K562 (cell line): ENCODE results near the gene FOXJ3. TPM values are rescaled to one million over a fixed set of nuclear protein-coding genes. Genes with fewer than 3 reads are reported as not detected.

Experiments
- CBX3 ChIP-seq, 2 experiments: IDR thresholded peaks; 1 replicate in 1 of 2; 2 replicates in 1 of 2; pipeline ENCODE4 v1.6.1; 2012; ENCODE audit warnings: inconsistent platforms in 2 of 2, low read length in 2 of 2, borderline replicate concordance in 1 of 2, control low read depth in 1 of 2
- CHAMP1 ChIP-seq: fragments of 450-650 bp; IDR thresholded peaks from 2 replicates; pipeline ENCODE4 v1.6.1; 2016; ENCODE audit warnings: mild to moderate bottlenecking
- MEF2A ChIP-seq: IDR thresholded peaks from 2 replicates; pipeline ENCODE4 v1.6.1; 2011; ENCODE audit warnings: low read depth, mild to moderate bottlenecking, low read length, moderate library complexity; ENCODE audit not compliant: control insufficient read depth
- MLX ChIP-seq, 2 experiments: fragments of 450-650 bp in 1 of 2; sonication (generic) in 1 of 2; formaldehyde crosslinking; conservative IDR thresholded peaks; 2 replicates each; pipeline versions ENCODE4 v1.4.0 to v1.8.1; 2020 to 2022; ENCODE audit warnings: mild to moderate bottlenecking in 1 of 2, missing genetic modification reagents in 1 of 2
- NFE2L1 ChIP-seq: fragments of 450-650 bp; IDR thresholded peaks from 2 replicates; pipeline ENCODE4 v1.6.1; 2016; ENCODE audit warnings: missing genetic modification characterization, low read depth, mild to moderate bottlenecking, missing compliant biosample characterization, moderate library complexity, borderline replicate concordance
- PHF20 ChIP-seq: fragments of 450-650 bp; IDR thresholded peaks from 2 replicates; pipeline ENCODE4 v1.6.1; 2018; ENCODE audit not compliant: partially characterized antibody
- RBBP5 ChIP-seq: fragments of 200-600 bp; sonication (generic); IDR thresholded peaks from 2 replicates; pipeline ENCODE4 v1.6.1; 2012; ENCODE audit warnings: borderline replicate concordance, mild to moderate bottlenecking, low read length, control low read depth, inconsistent platforms; ENCODE audit not compliant: insufficient read depth, poor library complexity, severe bottlenecking
- SAFB2 ChIP-seq: fragments of 200-400 bp; formaldehyde crosslinking; IDR thresholded peaks from 2 replicates; pipeline ENCODE4 v1.6.1; 2018; ENCODE audit warnings: borderline replicate concordance, low read length, low read depth, moderate library complexity; ENCODE audit not compliant: severe bottlenecking
- U2AF1 ChIP-seq: fragments of 200-400 bp; formaldehyde crosslinking; optimal IDR thresholded peaks from 2 replicates; pipeline ENCODE3; 2017; ENCODE audit warnings: mild to moderate bottlenecking, low read depth, low read length, moderate library complexity
- ZNF436 ChIP-seq: fragments of 250-450, 450-650 bp; sonication (Bioruptor Pico); formaldehyde crosslinking; IDR thresholded peaks from 2 replicates; pipeline ENCODE4 v1.7.0; 2020; ENCODE audit warnings: mild to moderate bottlenecking
- ZNF79 ChIP-seq: fragments of 250-450 bp; sonication (Bioruptor Pico); IDR thresholded peaks from 2 replicates; pipeline ENCODE4 v1.4.0; 2020; ENCODE audit warnings: low read depth, mild to moderate bottlenecking, moderate library complexity
- polyA plus RNA-seq, 8 experiments: library from polyadenylated mRNA; depleted of rRNA in 4 of 8; stranded (reverse) in 5 of 8; unstranded in 3 of 8; fragments of >200 nt; fragmentation: Nextera tagmentation in 2 of 8; fragmentation: Illumina TruSeq in 1 of 8; extraction: Ambion mirVana in 2 of 8; extraction: Trizol in 1 of 8; gene quantifications; 2 replicates each; pipeline versions ENCODE4 v1.2.1 to v1.2.3, GENCODE V29; 2011 to 2014; ENCODE audit warnings: inconsistent platforms in 1 of 8, missing spikeins in 1 of 8
- total RNA-seq, 7 experiments: library from RNA; depleted of rRNA in 6 of 7; stranded (reverse); fragments of >200 nt in 6 of 7; fragmentation: Illumina TruSeq in 2 of 7; extraction: Trizol in 2 of 7; gene quantifications; 2 replicates each; pipeline versions ENCODE4 v1.2.1 to v1.2.3, GENCODE V29; 2011 to 2021; ENCODE audit warnings: low replicate concordance in 1 of 7
- TF ChIP-seq, protein P1 (sequence below): fragments of 450-650 bp; formaldehyde crosslinking; IDR thresholded peaks from 2 replicates; pipeline ENCODE4 v1.4.0; 2020; ENCODE audit warnings: mild to moderate bottlenecking, moderate library complexity
- TF ChIP-seq, protein P2 (sequence below): fragments of 450-650 bp; IDR thresholded peaks from 2 replicates; pipeline ENCODE4 v1.6.1; 2016; ENCODE audit warnings: antibody characterized with exemption
- TF ChIP-seq, protein P3 (sequence below): sonication (generic); formaldehyde crosslinking; IDR thresholded peaks from 2 replicates; pipeline ENCODE4 v1.8.1; 2023; ENCODE audit warnings: mild to moderate bottlenecking, missing genetic modification reagents
- TF ChIP-seq, protein P4 (sequence below): fragments of 250-450 bp; sonication (Bioruptor Pico); IDR thresholded peaks from 2 replicates; pipeline ENCODE4 v1.8.0; 2021; ENCODE audit warnings: moderate library complexity, mild to moderate bottlenecking, inconsistent platforms

The FOXJ3 gene
- total and polyA plus RNA-seq, 9 of the 15 experiments (the other 6 are each of a cell fraction or from before 2014, with no cell fraction given) = 8.7 to 35.3 (median 23.4) TPM

DNA sequence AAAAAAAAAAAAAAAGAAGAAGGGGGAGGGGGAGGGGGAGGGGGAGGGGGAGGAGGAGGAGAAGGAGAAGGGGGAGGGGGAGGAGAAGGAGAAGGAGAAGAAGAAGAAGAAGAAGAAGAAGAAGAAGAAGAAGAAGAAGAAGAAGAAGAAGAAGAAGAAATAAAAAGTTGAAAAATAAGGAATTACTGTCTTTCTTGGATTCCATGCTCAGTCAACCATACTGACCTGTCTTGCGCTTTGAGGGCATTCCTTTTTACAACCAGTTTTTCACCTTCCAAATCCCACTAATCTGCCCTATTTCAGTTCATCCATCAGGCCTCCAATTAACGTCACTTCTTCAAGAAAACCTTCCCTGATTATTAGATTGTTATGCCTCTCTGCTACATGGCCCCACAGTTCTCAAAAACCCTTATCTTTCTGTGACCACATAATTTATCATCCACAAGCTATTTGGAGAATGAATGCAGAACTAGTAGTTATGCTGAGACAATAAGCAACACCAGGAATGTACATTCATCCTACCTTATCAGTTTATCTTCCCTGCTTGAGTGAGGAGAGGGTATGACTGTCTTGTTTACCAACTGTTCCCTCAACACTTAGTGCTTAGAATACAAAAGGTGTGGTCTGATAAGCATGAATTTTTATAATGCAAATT lies 113.0 kb downstream of the FOXJ3 start (continued):
- TF ChIP-seq CHAMP1 (peak; percentile 35; the same call in 1 of the 2 replicates), NFE2L1 (tag) (no peak), U2AF1 (peak; percentile 43), ZNF79 (CRISPR knock-in tag) (no peak), MLX (CRISPR knock-in tag; conservative IDR thresholded peaks at IDR 0.05) (no peak), MEF2A (no peak), SAFB2 (no peak), CBX3 (IDR thresholded peaks at IDR 0.05; ENCODE audit: borderline replicate concordance in 1 of 2, low read length in 2 of 2) (no peak), RBBP5 (no peak), ZNF436 (CRISPR knock-in tag) (no peak), PHF20 (no peak)
- TF ChIP-seq, protein P1, sequence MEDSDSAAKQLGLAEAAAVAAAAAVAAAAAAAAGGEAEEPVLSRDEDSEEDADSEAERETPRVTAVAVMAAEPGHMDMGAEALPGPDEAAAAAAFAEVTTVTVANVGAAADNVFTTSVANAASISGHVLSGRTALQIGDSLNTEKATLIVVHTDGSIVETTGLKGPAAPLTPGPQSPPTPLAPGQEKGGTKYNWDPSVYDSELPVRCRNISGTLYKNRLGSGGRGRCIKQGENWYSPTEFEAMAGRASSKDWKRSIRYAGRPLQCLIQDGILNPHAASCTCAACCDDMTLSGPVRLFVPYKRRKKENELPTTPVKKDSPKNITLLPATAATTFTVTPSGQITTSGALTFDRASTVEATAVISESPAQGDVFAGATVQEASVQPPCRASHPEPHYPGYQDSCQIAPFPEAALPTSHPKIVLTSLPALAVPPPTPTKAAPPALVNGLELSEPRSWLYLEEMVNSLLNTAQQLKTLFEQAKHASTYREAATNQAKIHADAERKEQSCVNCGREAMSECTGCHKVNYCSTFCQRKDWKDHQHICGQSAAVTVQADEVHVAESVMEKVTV = no peak
- TF ChIP-seq, protein P2, sequence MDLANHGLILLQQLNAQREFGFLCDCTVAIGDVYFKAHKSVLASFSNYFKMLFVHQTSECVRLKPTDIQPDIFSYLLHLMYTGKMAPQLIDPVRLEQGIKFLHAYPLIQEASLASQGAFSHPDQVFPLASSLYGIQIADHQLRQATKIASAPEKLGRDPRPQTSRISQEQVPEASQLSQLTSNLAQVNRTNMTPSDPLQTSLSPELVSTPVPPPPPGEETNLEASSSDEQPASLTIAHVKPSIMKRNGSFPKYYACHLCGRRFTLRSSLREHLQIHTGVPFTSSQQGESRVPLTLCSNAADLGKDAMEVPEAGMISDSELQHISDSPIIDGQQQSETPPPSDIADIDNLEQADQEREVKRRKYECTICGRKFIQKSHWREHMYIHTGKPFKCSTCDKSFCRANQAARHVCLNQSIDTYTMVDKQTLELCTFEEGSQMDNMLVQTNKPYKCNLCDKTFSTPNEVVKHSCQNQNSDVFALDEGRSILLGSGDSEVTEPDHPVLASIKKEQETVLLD = no peak
- TF ChIP-seq, protein P3, sequence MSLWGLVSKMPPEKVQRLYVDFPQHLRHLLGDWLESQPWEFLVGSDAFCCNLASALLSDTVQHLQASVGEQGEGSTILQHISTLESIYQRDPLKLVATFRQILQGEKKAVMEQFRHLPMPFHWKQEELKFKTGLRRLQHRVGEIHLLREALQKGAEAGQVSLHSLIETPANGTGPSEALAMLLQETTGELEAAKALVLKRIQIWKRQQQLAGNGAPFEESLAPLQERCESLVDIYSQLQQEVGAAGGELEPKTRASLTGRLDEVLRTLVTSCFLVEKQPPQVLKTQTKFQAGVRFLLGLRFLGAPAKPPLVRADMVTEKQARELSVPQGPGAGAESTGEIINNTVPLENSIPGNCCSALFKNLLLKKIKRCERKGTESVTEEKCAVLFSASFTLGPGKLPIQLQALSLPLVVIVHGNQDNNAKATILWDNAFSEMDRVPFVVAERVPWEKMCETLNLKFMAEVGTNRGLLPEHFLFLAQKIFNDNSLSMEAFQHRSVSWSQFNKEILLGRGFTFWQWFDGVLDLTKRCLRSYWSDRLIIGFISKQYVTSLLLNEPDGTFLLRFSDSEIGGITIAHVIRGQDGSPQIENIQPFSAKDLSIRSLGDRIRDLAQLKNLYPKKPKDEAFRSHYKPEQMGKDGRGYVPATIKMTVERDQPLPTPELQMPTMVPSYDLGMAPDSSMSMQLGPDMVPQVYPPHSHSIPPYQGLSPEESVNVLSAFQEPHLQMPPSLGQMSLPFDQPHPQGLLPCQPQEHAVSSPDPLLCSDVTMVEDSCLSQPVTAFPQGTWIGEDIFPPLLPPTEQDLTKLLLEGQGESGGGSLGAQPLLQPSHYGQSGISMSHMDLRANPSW (CRISPR knock-in tag) = no peak
- TF ChIP-seq, protein P4, sequence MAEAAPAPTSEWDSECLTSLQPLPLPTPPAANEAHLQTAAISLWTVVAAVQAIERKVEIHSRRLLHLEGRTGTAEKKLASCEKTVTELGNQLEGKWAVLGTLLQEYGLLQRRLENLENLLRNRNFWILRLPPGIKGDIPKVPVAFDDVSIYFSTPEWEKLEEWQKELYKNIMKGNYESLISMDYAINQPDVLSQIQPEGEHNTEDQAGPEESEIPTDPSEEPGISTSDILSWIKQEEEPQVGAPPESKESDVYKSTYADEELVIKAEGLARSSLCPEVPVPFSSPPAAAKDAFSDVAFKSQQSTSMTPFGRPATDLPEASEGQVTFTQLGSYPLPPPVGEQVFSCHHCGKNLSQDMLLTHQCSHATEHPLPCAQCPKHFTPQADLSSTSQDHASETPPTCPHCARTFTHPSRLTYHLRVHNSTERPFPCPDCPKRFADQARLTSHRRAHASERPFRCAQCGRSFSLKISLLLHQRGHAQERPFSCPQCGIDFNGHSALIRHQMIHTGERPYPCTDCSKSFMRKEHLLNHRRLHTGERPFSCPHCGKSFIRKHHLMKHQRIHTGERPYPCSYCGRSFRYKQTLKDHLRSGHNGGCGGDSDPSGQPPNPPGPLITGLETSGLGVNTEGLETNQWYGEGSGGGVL (CRISPR knock-in tag) = no peak
